Neuron (in vitro differentiated cells): ENCODE data around the gene TEKT5.
A peak's percentile ranks its signal among the peaks of the same experiment; 100 is the strongest.
"Not testable (repeated sequence)": the region's sequence is repeated elsewhere in the genome, so short reads cannot be mapped to it uniquely, and the experiment has no call there.

Experiments used
- H2AFZ ChIP-seq: one replicate; pipeline ENCODE4 v1.6.1; 2013; ENCODE audit warnings: low read depth, mild to moderate bottlenecking, inconsistent platforms, low read length, moderate library complexity
- H3K27me3 ChIP-seq: one replicate; pipeline ENCODE4 v1.6.1; 2013; ENCODE audit warnings: low read length; ENCODE audit not compliant: insufficient read depth
- H3K36me3 ChIP-seq: one replicate; pipeline ENCODE4 v1.6.1; 2013; ENCODE audit warnings: low read length; ENCODE audit not compliant: insufficient read depth
- H3K4me1 ChIP-seq: one replicate; pipeline ENCODE4 v1.6.1; 2013; ENCODE audit warnings: low read length; ENCODE audit not compliant: insufficient read depth
- H3K4me3 ChIP-seq: 2 replicates; pipeline ENCODE4 v1.5.1; 2013; ENCODE audit warnings: mild to moderate bottlenecking, low read length, moderate library complexity
- H3K9me3 ChIP-seq: one replicate; pipeline ENCODE4 v1.6.1; 2013; ENCODE audit warnings: low read length

TEKT5 gene

DNA sequence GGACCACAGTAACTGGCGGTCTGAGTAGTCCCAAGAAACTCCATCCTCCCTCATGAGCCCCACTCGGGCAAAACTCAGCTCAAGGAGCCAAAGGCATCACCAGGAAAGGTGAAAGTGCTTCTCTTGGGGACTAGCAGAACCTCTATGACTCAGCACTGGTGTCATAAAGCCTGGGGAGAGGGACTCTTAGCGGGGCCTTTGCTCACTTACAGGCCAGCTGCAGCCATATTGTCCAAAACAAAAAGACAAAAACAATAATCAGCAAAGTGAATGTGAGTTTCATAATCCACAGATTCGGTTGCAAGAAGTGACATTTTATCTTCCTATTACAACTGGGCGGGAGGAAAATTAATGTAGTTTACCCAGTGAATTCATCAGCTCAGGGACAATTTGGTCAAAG is at the start of gene TEKT5:
TEKT5 (minus strand) TSS at position 101 of the 400 bp plus-strand sequence; CDS start at position 44, 57 bp downstream.
- no peaks in the 10 kb centered on the region for H3K27me3 ChIP-seq
- H3K4me1 ChIP-seq = no peaks in the 10 kb centered on the region
- H2AFZ ChIP-seq = no peak within 1 kb of the TSS
- H3K9me3 ChIP-seq = no peaks in the 10 kb centered on the region
- no peaks in the 10 kb centered on the region for H3K36me3 ChIP-seq
- H3K4me3 ChIP-seq = no peak within 1 kb of the TSS

DNA sequence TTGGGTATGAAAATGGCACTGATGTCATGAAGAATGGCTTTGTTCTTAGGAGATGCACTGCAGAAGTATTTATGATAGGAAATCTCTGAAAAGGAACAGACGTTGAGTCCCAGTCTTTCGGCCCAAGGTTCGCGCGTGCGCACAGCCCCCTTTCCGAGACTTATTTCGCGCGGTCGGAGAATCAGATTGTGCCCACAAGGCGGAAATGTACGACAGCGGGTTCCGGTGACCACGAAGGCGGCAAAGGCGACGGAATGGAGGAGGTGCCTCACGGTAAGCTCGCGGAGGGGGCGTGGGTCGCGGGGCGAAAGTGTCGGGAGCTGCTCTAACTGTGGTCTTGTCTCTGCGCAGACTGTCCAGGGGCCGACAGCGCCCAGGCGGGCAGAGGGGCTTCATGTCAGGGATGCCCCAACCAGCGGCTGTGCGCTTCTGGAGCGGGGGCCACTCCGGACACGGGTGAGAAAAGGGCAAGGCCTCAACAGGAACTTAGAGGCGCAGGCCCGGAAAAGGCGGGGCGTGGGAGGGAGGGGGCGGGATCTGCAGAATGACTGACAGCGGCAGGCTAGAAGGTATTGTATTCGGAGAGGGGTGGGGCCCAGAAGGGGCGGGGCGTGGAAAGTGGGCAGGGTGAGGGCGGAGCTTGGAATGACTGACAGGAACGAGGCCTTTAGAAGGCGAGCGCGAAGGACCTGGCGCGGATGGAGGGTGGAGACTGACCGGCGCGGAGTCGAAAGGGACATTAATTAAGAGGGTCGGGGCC is 49.1 kb upstream of the TEKT5 start, which contains the start of gene NUBP1:
NUBP1 (plus strand) TSS at position 233 of the 760 bp plus-strand sequence; CDS start at position 255, 22 bp downstream.
- Histone ChIP-seq H3K36me3 (peaks cover 8% of the 10 kb centered on the region), H3K4me1 (peaks cover 3% of the 10 kb centered on the region), H2AFZ (peak within 1 kb of the TSS; percentile 93), H3K4me3 (peak within 1 kb of the TSS; percentile 95), H3K27me3 (no peaks in the 10 kb centered on the region), H3K9me3 (no peaks in the 10 kb centered on the region)

DNA sequence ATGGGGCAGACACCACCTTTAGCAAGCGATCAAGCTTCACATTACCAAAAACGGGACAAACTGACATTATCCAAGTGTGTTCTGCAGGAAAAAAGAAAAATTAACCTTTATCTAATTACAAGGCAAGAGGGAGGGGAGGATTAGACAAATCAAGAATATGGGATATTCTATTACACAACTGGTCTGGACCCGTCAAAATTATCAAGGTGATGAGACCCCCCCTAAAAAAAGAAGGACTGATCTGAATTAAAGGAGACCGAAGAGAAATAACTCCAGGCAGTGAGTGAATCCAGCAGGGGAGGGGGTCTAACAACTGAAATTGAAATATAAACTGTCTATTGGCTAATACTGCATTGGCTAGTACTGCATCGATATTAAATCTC is 48.5 kb upstream of the TEKT5 start:
- Histone ChIP-seq H3K4me3 (peak overlapping the region; percentile 95), H3K4me1 (peaks cover 3% of the 10 kb centered on the region), H2AFZ (peak overlapping the region; percentile 93)

DNA sequence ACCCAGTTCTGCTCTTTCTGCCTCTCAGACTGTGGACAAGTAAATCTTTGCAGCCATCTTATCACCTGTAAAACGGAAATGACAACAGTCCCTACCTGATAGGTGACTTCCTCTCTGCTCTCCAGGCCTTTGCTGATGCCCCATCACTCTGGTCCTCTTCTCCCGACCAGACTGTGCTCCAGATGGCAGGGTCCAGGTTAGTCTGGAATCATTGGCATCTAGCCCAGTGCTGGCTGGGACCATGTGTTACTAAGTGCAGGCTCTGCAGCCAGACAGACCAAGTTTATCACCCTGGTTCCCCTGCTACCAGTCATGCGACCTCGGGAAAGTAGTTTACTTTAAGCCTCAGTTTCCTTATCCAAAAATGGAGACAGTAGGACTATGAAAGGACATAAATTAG is 47.1 kb upstream of the TEKT5 start:
- Histone ChIP-seq H2AFZ (no peak overlapping the region), H3K4me1 (peaks cover 3% of the 10 kb centered on the region), H3K27me3 (no peaks in the 10 kb centered on the region), H3K9me3 (no peaks in the 10 kb centered on the region), H3K4me3 (no peak overlapping the region), H3K36me3 (no peaks in the 10 kb centered on the region)

More for the DNA sequence above, 48.5 kb upstream of the TEKT5 start:
- H3K9me3 ChIP-seq = no peaks in the 10 kb centered on the region
- H3K36me3 ChIP-seq = peaks cover 5% of the 10 kb centered on the region
- H3K27me3 ChIP-seq = no peaks in the 10 kb centered on the region

DNA sequence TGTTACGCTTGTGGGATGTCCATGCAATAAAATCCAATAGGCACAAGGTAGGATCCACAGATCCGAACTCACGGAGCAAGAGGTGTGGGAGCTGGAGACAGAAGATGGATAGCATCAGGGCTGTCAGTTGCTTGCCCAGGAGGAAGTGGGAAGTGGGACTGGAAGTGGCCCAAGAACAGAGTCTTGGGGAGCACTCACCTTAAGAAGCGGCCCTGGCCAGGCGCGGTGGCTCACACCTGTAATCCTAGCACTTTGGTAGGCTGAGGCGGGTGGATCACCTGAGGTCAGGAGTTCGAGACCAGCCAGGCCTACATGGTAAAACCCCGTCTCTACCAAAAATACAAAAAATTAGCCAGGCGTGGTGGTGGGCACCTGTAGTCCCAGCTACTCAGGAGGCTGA is 46.5 kb upstream of the TEKT5 start:
- H3K27me3 ChIP-seq, H3K4me3 ChIP-seq, H3K36me3 ChIP-seq, H3K4me1 ChIP-seq, H3K9me3 ChIP-seq, H2AFZ ChIP-seq: not testable (repeated sequence)

DNA sequence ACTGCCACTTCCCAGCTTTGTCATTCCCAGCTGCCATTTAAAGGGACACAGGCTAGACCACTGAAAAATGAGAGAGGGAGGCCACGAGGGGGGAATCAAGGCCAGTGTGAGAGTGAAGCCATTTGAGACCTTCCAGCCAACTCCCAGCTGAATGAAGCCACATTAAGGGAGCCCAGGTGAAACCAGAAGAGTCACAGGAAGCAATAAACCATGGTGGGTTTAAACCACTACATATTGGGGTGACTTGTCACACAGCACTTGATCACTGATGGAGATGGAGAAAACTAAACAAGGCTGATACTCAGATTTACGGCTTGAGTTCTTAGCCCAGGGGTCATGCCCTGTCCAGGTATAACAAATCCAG is 46.1 kb upstream of the TEKT5 start:
- H3K27me3 ChIP-seq = no peaks in the 10 kb centered on the region
- H3K9me3 ChIP-seq = no peaks in the 10 kb centered on the region
- H2AFZ ChIP-seq = no peak overlapping the region
- H3K4me3 ChIP-seq = no peak overlapping the region
- H3K4me1 ChIP-seq = peaks cover 3% of the 10 kb centered on the region
- H3K36me3 ChIP-seq = no peaks in the 10 kb centered on the region

DNA sequence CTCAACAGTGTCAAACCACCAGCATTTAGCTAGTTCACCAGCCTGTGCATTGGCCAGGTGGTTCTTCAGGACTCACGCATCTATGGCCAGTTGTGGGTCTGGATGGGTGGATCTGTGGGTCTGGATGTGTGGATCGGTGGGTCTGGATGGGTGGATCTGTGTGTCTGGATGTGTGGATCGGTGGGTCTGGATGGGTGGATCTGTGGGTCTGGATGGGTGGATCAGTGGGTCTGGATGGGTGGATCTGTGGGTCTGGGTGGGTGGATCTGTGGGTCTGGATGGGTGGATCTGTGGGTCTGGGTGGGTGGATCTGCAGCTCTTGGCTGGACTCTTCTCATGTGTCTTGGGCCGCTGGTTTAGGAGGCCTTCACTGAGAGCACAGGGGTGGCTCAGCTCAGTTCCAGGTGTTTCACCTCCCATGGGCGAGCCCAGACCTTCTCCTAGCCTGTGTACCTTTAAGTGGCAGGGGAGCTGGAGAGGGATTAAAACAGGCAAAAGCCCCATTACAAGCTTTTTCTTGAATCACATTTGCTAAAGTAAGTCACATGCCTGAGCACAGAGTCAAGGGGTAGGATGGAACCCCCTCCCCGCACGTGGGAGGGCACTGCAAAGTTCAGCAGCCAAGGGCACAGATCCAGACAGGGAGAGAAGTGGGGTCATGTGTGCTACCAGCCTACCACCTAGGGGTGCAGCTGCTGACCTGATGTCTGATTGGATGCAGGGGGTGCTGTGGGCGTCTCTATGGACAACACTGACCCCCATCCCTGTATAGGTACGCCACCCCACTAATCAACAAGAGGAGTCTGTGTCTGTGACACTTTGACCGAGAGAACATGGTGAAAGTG is 45.5 kb upstream of the TEKT5 start:
- H3K4me3 ChIP-seq = no peak overlapping the region
- H2AFZ ChIP-seq = no peak overlapping the region
- H3K36me3 ChIP-seq = no peaks in the 10 kb centered on the region
- H3K4me1 ChIP-seq = peaks cover 3% of the 10 kb centered on the region
- H3K27me3 ChIP-seq = no peaks in the 10 kb centered on the region
- no peaks in the 10 kb centered on the region for H3K9me3 ChIP-seq

DNA sequence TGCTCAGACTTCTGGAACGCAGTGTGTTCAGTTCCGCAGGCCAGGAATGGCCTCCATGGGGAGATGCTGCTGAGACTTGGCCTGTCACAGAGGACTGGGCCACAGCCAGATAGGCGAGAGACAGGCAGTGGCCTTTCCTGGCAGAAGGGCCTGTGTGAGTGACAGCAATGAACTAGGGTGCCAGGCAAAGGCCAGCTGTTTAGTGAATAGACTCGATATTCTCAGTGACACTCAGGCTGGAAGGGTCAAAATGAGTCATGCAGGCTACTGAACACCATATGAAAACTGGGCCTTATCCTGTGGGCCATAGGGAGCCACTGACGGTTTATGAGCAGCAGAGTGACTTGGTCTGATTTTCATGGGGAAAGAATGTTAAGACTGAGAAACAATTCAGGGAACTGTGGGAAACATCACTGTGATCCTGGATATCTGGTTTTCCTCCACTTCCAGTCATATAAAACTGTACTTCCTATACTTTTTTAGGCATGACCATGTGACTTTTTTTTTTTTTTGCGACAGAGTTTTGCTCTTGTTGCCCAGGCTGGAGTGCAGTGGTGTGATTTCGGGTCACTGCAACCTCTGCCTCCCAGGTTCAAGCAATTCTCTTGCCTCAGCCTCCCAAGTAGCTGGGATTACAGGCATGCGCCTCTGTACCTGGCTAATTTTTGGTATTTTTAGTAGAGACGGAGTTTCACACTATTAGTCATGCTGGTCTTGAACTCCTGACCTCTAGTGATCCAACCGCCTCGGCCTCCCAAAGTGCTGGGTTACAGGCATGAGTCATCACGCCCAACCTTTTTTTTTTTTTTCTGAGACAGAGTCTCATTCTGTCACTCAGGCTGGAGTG is 43.7 kb upstream of the TEKT5 start:
- Histone ChIP-seq H2AFZ (no peak overlapping the region), H3K4me3 (no peak overlapping the region), H3K27me3 (no peaks in the 10 kb centered on the region), H3K36me3 (no peaks in the 10 kb centered on the region), H3K9me3 (no peaks in the 10 kb centered on the region), H3K4me1 (peaks cover 3% of the 10 kb centered on the region)

DNA sequence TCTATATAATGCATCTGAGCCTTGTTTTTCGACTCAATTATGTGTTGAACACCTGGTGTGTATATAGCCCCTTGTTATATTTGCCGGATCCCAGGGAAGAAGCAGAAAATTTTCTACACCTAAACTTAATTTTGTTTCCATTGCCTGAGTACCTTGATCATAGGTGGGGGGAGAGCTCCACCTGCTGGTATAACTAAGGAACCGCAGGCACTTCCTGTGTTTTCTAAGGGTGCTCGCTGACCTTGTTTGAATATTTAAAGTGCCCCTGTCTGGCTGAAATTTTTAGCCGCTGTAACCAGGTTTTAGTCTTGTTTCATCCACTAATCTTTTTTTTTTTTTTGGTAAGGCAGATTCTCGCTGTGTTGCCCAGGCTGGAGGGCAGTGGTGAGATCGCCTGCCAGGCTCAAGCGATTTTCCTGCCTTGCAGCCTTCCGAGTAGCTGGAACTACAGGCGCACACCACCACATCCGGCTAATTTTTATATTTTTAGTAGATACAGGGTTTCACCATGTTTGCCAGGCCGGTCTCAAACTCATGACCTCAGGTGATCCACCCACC is 42.4 kb upstream of the TEKT5 start:
- Histone ChIP-seq H3K27me3 (no peaks in the 10 kb centered on the region), H3K36me3 (no peaks in the 10 kb centered on the region), H2AFZ (peak overlapping the region; percentile 76), H3K9me3 (peaks cover 2% of the 10 kb centered on the region), H3K4me1 (no peaks in the 10 kb centered on the region), H3K4me3 (no peak overlapping the region)

DNA sequence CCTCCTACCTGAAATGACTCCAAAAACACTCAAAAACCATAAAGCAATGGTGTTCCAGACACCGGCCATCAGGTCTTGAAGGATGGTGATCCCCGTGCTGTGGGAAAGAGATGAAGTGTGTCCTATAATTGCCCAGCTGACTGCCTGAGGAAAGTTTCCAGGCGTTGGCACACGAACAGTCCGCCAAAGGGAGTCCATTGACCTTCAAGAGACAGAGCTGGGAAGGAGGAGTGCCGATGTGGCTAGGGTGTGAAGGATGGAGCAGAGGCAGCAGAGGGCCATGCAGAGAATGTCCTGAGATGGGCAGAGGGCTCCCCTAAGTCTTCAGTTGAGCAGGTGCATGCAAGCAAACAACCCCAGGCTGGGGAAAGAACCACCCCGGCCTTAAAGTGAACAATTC is 37.1 kb upstream of the TEKT5 start:
- Histone ChIP-seq H3K4me1 (no peaks in the 10 kb centered on the region), H2AFZ (no peak overlapping the region), H3K4me3 (no peak overlapping the region), H3K27me3 (no peaks in the 10 kb centered on the region), H3K36me3 (no peaks in the 10 kb centered on the region), H3K9me3 (peaks cover 2% of the 10 kb centered on the region)

DNA sequence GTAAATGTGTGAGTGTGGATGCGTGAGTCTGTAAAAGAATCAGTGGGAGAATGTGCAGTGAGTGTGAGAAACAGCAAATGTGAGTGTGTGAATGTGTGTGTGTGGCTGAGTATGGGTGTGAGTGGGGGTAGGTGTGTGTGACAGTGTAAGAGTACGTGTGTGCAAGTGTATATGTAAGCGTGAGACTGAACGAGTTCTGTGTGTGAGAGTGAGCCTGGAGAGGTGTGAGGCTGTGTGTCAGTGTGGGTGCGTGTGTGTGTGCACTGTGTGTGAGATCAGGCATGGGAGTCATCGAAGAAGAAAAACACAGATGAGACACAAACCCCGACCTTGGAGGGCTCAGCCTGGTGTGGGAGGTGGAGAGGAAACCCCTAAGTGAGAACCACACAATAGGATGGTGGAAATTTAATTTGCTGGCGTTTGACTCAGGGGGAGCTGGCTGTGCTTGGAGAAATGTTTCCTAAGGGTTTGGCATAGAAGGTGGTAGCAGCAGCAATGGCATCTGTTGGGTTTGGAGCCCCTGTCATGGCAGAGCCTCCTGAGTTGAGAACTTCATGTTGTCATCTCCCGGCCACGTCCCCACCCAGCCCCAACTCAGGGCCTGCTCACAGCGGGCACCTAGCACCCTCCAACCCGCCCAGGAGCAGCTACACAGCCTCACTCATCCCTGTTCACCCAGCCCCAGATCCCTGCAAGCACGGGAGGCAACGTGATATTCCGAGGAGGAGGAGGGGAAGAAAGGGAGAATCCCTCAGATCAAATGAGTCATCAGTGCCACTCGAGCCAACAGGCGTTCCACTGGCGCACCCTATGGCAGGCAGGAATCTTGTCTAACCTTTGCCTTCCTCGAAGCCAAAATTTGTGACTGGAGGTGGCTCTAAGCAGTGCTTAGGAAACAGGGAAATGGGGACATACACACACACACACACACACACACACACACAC is 34.6 kb upstream of the TEKT5 start:
- Histone ChIP-seq H3K27me3 (no peaks in the 10 kb centered on the region), H3K9me3 (peaks cover 2% of the 10 kb centered on the region), H2AFZ (no peak overlapping the region), H3K4me1 (no peaks in the 10 kb centered on the region), H3K36me3 (no peaks in the 10 kb centered on the region), H3K4me3 (no peak overlapping the region)
